Right forelimb (tissue), 1 donor: Measurements from ENCODE around the gene LY6G6F.
A peak's percentile ranks its signal among the peaks of the same experiment; 100 is the strongest.

Experiments
- DNase-seq: peaks from one replicate; pipeline ENCODE4 v3.0.0-alpha.2; 2018

The LY6G6F gene

GRCh38 chr6:31677955-31678354, 28.7 kb upstream of the LY6G6F start:
- DNase-seq: no peak

GRCh38 chr6:31680226-31681134, 26.2 kb upstream of the LY6G6F start, which contains the start of gene LY6G5C:
TSS of gene LY6G5C (minus strand) at chr6:31681067. CDS start at chr6:31680373, 694 bp downstream.
- DNase-seq: peak; percentile 87

GRCh38 chr6:31681135-31681671, 25.5 kb upstream of the LY6G6F start:
- peak; percentile 54 for DNase-seq

- no peak for DNase-seq
Measured at GRCh38 chr6:31683591-31683990, 23.1 kb upstream of the LY6G6F start.

GRCh38 chr6:31686483-31686882, 20.2 kb upstream of the LY6G6F start:
- no peak for DNase-seq

GRCh38 chr6:31687321-31687720, 19.3 kb upstream of the LY6G6F start:
- no peak for DNase-seq

- DNase-seq: no peak
Measured at GRCh38 chr6:31687860-31688693, 18.6 kb upstream of the LY6G6F start.

- DNase-seq: no peak
Measured at GRCh38 chr6:31689249-31690110, 17.2 kb upstream of the LY6G6F start.

- no peak for DNase-seq
Measured at GRCh38 chr6:31690231-31691077, 16.2 kb upstream of the LY6G6F start.

GRCh38 chr6:31691078-31691463, 15.6 kb upstream of the LY6G6F start:
- DNase-seq: no peak

- DNase-seq: no peak
Measured at GRCh38 chr6:31691564-31692108, 15.0 kb upstream of the LY6G6F start.

GRCh38 chr6:31692353-31692752, 14.3 kb upstream of the LY6G6F start:
- no peak for DNase-seq

- no peak for DNase-seq
Measured at GRCh38 chr6:31692886-31693285, 13.8 kb upstream of the LY6G6F start.

- DNase-seq: no peak
Measured at GRCh38 chr6:31693535-31693934, 13.1 kb upstream of the LY6G6F start.

- no peak for DNase-seq
Measured at GRCh38 chr6:31697555-31697954, 9.1 kb upstream of the LY6G6F start.

- no peak for DNase-seq
Measured at GRCh38 chr6:31700740-31701401, 5.8 kb upstream of the LY6G6F start.

GRCh38 chr6:31701666-31702404, 4.8 kb upstream of the LY6G6F start:
- DNase-seq: no peak

- DNase-seq: no peak
Measured at GRCh38 chr6:31702405-31702818, 4.3 kb upstream of the LY6G6F start.

- DNase-seq: peak; percentile 99
Measured at GRCh38 chr6:31702819-31703716, 3.6 kb upstream of the LY6G6F start, which contains the start of gene ABHD16A. TSS of gene ABHD16A (minus strand) at chr6:31703324. CDS start at chr6:31703281, 43 bp downstream.
